Esophagus mucosa (tissue), 1 donor: ENCODE data around the gene ZBTB42. TPM values are rescaled to one million over a fixed set of nuclear protein-coding genes. Genes with fewer than 3 reads are reported as not detected.

Source experiments
- ATAC-seq: fragments of 200-7000 bp; cut with Tn5 transposase; one replicate; pipeline ENCODE4 v1.9.1; 2020
- total RNA-seq: library from RNA; stranded (reverse); gene quantifications from one replicate; pipeline ENCODE4 v1.2.4, GENCODE V29; 2023
- donor health status: DM: yes; HTN: yes; CAD: no.

ZBTB42 gene
- total RNA-seq, result 6.4 TPM

DNA sequence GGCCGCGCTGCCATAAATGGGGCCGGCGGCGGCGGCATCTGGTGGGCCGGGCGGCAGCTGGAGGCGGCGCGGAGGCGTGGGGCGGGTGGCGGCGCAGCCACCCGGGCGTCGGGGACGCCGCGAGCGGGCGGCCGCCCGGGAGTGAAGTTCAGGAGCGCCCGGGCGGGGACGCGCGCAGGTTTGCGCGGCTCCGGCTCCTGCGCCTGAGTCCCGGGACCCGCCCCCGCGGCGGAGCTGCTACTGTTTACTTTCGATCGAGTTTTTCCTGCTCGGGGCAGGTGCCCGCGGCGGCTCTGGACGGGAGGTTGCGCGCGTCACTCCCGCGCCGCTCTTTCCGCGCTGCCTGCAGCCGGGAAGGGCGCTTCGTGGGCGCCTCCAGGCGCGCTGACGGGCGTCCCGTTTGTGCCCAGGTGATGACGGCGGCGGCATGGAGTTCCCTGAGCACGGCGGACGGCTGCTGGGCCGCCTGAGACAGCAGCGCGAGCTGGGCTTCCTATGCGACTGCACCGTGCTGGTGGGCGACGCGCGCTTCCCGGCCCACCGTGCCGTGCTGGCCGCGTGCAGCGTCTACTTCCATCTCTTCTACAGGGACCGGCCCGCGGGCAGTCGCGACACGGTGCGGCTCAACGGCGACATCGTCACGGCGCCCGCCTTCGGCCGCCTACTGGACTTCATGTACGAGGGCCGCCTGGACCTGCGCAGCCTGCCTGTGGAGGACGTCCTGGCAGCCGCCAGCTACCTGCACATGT, at the start of gene ZBTB42:
Gene ZBTB42 (plus strand): TSS at position 331 of the 749 bp plus-strand sequence. CDS start 97 bp downstream, at position 428.
- peak; percentile 71 for ATAC-seq

DNA sequence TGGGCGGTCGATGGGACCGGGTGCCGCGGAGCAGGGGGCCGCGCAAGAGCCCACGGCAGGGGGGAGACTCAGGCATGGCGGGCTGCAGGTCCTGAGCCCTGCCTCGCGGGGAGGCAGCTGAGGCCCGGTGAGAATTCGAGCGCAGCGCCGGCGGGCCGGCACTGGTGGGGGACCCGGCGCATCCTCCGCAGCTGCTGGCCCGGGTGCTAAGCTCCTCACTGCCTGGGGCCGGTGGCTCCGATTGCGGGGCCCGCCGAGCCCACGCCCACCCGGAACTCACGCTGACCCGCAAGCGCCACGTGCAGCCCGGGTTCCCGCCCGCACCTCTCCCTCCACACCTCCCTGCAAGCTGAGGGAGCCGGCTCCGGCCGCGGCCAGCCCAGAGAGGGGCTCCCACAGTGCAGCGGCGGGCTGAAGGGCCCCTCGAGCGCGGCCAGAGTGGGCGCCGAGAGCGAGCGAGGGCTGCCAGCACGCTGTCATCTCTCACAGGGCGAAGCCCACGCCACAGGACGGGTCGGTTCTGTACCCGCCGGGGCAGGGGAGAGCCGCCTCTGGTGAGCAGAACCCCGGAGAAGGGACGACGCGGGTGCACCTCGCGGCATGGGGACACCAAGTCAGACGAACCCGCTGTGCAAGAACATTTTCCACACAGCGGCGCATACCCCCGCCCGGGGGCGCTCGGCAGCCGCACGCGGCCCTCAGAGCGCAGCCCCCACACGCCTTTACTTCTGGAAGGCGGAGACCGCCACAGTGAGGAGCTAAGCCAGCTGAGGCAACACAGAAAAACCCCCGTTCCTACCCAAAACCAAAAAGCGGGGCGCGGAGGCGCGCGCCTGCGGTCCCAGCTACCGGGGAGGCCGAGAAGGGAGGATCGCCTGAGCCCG, 49.1 kb upstream of the ZBTB42 start:
- ATAC-seq, result no peak

DNA sequence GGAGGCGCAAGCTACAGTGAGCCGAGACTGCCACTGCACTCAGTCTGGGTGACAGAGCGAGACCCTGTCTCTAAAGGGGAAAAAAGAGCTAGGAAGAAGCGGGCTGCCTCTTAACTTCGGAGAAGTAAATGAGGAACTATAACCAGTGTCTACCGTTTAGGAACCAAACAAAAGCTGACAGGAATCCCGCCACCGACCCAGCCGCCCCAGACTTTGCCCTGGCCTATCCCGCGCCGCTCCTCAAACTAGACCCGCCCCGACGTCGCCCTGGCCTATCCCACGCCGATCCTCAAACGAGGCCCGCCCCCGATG, 48.5 kb upstream of the ZBTB42 start:
- no peak for ATAC-seq

DNA sequence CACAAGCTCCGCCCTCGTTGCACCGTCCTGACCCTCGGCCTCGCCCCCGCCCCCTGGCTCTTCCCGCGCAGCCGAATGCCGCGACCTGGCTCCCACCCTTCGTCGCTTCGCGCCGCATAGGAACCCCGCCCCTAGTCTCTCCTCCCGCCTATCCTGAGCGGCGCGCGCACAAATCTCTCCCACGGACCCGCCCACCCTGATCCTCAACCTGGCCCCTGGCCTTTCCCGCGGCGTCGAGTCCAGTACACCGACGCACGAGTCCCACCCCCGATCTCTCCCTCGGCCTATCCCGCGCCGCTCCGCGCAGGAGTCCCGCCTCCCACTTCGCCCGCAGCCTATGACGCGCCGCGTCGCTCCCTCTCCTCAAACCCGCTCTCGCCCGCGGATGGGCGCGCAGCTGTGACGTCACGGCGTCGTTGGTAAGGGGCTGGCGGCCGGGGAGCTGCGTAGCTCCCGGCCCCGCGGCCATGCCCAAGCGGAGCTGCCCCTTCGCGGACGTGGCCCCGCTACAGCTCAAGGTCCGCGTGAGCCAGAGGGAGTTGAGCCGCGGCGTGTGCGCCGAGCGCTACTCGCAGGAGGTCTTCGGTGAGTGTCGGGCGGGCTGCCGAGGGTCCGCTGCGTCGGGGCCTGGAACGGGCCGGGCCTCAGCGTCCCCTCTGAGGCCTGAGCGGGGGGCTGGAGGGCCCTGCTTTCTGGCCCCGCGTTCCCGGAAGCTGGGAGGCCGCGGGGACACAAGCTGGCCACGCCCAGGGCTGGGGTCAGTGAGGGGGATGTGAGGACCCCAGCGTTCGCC, 48.0 kb upstream of the ZBTB42 start, which contains the start of gene SIVA1:
Gene SIVA1 (plus strand): TSS at position 413 of the 793 bp plus-strand sequence. CDS start 55 bp downstream, at position 468.
- ATAC-seq, result peak; percentile 95

DNA sequence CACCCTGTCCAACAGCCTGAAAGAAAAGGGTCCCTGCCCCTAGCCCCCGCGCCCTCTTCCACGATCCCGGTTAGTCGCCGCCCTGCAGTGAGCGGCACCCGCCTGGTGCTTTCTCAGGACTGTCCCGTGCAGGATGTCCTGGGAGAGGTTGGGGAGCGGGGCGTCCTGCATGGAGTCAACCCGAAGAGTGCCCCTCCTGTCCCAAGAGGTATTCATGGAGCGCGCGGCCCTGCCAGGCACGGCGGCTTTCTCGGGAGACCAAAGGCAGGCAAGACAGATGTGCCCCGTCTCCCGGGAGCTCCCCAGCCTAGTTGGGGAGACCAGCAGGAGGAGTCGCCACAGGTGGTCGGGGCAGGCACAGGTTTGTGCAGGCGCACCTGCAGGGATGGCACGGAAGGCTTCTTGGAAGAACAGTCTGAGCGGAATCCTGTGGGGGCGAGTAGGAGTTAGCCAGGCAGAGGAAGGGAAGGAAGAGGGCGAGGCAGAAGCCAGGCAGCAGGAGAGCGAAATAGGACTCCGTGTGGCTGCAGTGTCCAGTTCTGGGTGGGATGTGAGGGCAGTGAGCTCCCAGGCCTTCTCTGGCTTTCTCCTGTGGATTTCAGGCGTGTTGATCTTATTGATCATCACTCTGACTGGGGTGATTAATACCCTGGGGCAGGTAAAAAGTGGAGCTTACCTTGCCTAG, 47.2 kb upstream of the ZBTB42 start:
- peak; percentile 9 for ATAC-seq

DNA sequence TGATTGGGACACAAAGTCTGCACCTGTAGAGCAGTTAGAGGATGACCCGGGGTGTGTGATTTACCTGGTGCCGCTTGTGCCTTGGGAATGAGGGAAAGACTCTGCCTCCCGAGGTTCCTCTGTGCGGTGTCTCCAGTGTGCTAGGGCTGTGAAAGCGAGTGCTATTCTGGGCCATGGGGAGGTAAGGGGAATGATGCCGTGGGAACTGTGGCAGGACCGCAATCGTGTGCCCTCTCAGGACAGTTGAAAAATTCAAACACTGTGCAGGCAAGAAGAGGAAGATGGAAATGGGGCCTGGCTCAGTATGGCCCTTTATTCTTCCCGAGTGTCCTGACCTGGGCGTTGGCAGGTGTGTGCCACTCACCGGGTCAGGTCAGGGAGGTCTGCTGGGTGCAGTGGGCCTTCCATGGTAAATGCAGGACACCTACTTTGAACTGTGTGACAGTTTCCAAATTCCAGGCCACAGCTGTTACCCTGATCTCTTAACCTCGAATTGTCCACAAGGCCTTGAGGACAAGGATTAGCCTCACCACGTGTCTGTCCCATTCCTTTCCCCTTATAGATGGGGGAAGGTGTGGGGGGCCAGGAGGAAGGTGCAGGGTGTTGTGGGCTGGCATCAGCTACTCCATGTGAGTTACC, 46.6 kb upstream of the ZBTB42 start:
- no peak for ATAC-seq

DNA sequence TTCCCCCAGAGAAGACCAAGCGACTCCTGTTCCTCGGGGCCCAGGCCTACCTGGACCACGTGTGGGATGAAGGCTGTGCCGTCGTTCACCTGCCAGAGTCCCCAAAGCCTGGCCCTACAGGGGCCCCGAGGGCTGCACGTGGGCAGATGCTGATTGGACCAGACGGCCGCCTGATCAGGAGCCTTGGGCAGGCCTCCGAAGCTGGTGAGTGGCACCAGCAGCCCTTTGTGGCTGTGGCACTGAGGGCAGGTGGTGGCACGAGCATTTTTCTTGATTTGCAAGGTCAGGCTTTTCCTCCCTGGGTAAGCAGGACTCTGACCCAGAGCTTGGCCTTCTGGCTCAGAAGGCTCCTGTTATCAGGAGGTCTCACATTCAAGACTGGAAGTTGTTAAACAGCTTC, 45.3 kb upstream of the ZBTB42 start:
- no peak for ATAC-seq

DNA sequence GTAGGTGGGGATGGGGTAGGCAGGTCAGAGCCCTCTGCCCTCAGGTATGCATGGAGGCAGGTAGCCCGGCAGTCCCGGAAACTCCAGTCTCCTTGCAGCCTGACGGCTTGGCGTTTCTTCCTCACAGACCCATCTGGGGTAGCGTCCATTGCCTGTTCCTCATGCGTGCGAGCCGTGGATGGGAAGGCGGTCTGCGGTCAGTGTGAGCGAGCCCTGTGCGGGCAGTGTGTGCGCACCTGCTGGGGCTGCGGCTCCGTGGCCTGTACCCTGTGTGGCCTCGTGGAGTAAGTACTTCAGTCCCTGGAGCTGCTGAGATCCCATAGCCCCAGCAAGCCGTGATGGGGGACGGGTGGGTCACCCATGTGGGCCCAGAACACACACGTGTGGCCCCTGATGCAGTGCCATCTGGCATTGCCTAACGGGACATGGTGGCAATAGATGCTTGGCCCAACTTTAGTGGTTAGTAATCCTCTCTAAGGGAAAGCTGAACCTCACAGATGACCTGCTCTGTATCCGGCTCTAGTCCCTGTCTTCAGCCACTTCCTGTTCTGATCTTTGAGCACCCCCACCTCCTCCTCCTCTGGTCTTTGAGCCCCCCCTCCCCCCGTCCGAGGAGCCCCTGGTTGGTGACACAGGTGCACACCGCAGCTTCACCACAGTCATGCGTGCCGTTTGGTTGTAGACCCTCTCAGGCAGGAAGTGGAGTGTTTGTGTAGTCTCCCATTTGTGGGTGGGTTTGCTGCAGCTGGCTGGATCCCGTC, 44.2 kb upstream of the ZBTB42 start:
- ATAC-seq, result no peak

DNA sequence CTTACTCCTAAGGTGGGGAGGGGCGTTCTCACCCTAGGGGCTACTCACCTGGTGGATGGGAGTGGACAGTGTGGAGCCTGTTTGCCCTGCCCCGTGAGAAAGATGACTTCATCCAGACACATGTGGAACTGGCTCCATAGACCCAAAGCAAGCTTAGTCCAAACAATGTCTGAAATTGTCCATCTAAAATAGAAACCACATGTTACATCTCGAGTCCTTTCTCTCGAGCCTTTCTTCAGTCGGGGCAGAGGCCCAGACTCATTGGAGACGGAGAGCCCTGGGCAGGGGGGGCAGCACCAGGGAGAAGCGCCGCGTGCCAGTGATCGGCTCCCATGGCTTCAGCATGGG, 43.7 kb upstream of the ZBTB42 start:
- no peak for ATAC-seq

DNA sequence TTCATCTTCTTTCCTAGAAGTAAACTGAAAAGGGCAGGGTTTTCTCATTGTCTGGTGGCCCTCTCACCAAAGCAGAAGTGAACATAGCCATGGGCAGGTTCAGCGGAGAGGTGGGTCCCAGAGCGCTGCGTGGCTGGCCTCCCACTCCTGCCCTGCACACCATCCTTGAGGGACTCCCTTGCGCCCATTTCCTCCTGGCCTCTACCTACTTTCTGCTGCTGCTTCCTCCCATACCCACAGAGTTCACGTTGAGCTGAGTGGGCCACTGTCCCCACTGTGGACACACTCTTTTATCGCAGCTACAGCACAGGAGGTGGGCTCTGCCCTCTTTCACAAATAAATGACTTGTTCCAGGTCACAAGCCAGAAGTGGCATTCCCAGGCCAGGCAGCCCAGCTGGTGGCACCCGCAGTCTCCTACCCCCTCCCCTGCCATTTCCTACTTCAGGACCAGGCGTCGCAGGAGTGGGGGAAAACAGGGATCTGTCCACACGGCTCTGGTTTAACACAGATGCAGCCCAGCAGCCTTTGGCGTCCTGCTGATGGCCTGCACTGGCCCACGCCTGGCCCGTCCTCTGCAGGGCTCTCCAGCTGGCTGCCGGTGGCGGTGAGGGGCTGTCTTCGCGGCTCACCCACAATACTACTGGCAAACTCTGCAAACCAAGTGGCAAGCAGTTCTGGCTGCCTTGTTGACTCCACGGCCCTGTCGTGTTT, 43.1 kb upstream of the ZBTB42 start:
- ATAC-seq, result no peak

DNA sequence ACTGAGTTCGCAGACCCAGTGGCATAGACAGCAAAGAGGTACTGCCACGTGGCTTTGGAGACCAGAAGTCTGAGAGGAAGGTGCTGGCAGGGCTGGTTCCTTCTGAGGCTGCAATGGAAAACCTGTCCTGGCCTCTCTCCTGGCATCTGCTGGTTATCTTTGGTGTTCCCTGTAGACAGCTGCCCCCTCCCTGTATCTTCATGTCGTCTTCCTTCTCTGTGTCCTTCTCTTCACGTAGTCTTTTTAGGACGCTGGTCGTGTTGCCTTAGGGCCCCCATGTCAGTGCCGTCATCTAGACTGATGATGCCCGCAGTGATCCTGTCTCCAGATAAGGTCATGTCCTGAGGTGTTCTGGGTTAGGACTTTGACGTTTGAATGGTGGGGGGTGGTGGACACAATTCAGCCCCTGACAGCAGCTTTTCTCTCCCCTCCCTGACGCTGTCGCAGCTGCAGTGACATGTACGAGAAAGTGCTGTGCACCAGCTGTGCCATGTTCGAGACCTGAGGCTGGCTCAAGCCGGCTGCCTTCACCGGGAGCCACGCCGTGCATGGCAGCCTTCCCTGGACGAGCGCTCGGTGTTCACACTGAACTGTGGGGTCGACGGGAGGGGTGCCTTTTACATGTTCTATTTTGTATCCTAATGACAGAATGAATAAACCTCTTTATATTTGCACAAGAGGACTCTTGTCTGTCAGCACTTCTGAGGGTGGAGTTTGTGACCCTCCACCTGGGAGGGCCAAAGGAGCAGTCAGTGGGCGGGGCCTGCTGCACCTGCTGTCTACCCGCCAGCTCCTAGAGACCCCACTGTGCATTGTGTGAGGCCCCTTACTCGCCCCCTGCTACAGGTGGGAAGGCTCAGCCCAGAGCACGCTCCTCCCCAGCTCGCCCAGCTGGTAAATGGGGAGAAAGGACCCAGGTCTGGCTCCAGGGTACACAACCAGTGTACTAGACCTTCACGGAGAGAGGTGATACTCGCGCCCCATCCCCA, 41.6 kb upstream of the ZBTB42 start:
- no peak for ATAC-seq

DNA sequence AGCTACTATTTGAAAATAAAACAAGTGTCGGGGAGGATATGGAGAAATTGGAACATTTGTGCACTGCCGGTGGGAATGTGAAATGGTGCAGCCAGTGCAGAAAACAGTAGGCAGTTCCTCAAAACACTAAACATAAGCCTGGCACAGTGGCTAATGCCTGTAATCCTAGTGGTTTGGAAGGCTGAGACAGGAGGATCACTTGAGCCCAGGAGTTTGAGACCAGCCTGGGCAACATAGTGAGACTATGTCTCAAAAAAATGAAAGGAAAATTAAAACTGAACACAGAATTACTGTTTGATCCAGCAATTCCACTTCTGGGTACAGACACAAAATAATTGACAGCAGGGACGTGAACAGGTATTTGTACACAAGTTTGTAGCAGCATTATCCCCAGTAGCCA, 35.4 kb upstream of the ZBTB42 start:
- no peak for ATAC-seq

DNA sequence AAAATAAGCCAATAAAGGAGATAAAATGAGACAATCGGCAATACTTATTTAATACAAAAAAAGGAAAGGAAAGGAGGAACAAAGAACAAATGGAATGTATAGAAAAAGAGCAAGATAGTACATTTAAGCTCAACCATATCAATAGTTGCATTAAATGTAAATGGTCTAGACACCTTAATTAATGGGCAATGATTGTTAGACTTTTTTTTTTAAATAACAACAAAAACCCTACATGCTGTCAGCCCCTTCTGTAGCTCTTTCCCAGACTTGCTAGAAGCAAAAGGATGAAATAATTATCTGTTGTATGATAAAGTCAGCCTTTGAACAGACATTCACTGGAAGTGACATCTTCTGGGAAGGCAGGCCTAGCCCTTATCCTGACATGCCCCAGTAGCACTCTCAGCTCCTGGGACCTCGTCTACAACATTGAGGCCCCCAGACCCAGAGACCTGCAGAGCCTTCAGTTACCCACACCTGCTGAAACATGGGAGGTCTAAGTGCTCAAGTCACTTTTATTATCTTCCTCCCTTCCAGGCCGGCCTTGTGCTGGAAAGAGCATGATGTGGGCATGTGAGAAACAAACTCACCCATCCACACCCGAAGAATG, 34.5 kb upstream of the ZBTB42 start:
- no peak for ATAC-seq

DNA sequence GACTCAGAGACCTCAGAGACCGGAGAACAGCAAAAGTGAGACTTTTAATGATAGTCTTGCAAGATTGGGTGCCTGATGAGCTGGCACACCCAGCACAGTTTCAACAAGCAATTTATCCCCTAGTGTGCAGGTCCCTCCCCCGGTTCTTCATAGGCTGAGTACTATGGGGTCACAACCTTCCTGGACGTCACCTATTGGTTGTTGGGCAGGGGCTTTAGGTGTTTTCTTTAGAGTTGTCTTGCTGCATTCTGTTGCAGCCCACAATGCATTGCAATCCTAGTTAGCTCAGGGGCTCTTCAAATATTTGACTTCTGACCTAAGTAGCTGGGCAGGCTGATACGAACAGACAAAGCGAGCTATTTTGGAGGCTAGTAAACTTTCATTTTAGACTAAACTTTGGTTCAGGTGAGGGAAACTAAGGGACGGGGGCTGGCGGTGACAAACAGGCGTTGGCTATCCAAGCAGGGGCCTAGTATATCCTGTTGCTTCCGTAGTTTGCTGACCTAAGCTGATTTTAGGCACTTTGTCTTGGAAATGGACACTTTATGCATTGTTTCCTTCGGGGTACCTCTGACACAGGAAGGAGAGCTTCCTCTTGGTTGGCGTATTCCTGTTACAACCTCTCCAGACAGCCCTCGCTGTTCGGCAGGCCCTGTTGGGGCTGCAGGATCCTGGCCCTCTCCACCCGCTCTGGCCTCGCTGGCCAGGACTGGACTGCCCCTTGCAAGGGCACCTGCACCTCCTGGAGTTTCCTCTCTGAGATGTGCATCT, 33.9 kb upstream of the ZBTB42 start:
- ATAC-seq, result no peak

DNA sequence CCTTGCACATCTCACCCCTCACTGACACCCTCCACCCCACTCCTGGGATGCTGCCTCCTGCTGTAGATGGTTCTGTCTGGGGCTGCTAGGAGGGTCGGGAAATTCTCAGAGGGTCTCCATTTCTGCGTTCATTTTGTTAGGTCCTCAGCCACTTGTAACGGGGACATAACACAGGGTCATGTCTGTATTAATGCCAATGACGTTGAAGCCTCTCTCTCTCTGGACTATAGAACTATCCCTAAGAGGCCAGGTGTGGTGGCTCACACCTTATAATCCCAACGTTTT, 33.3 kb upstream of the ZBTB42 start:
- ATAC-seq, result no peak

DNA sequence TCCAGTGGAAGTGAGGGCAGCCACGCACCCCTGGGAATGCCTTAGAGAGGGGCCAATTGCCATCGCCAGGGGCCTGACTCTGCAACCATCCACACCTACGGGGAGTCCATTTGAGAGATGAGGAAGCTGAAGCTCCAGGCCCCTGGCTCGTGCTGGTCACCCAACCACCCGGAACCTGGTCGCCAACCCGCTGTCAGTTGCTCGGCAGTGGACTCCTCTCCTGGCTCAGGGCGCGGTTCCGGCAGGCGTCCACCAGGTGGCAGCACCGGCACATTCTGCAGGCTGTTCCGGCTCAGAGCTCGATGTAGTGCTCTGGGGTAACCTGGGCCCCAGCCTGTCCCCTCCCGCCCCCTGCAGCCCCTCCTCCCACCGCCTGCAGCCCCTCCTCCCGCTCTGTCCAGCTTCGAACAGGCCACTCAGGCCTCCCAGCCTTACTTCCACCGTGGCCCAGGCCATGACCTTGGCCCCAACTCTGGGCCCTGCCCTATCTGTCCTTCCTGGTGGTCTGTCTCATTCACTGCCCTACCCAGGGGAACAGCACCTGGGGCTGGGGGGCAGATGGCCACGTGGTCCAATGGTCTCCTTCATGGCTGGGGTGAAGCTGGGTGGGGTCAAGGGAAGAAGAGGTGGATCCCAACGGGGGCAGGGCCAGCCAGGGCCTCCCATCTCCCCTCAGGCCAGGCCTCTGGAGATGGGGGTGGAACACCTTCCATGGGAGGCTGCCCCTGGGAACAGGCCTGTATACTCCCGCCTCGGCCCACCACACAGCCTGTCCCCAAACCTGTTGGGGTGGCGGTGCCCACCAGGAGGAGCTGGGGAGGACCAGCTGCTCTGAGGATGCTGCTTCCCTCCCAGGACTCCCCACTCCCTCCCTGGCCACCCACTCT, 32.2 kb upstream of the ZBTB42 start:
- peak; percentile 81 for ATAC-seq
